Gastroesophageal sphincter (tissue), 3 donors: ENCODE data around the gene GGNBP2.

Source experiments
- CTCF ChIP-seq, 4 experiments: fragments of 200-600 bp in 2 of 4; fragments of 450-650 bp in 2 of 4; sonication (generic) in 1 of 4; IDR thresholded peaks; one replicate each; pipeline ENCODE4 v1.5.1; 2017 to 2019; ENCODE audit warnings: antibody characterized with exemption in 4 of 4, mild to moderate bottlenecking in 2 of 4, moderate library complexity in 2 of 4
- EP300 ChIP-seq: sonication (generic); formaldehyde crosslinking; IDR thresholded peaks from one replicate; pipeline ENCODE4 v1.6.1; 2017; ENCODE audit warnings: antibody characterized with exemption, mild to moderate bottlenecking
- POLR2A ChIP-seq, 2 donors: fragments of 450-650 bp; IDR thresholded peaks; one replicate each; pipeline ENCODE4 v1.6.1; 2017; ENCODE audit warnings: antibody characterized with exemption in 2 of 2, mild to moderate bottlenecking in 2 of 2, moderate library complexity in 1 of 2
- POLR2AphosphoS5 ChIP-seq: sonication (generic); formaldehyde crosslinking; IDR thresholded peaks from one replicate; pipeline ENCODE4 v1.6.1; 2017; ENCODE audit warnings: antibody characterized with exemption

DNA sequence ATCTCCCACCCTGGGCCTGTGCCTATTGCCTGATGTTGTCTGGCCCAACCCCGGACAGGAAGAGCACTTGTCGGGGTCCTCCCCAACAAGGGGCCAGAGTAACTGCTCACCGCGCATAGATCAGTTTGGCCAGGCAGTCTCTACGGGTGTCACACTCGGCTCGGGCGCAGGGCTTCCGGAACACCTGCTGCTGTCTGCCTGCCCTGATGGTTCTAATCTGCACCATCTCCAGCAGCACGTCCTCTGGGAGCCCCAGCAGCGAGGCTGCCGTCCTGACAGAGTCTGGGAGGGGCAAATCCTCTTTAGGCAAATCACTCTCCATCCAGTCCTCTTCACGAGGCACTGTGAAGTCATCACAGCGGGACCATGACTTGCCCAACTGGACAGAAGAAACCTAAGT is 34.1 kb upstream of the GGNBP2 start:
- TF ChIP-seq POLR2A (IDR thresholded peaks at IDR 0.05) = no peak
- TF ChIP-seq CTCF (IDR thresholded peaks at IDR 0.05) = no peak
- TF ChIP-seq POLR2AphosphoS5 = no peak
- no peak for TF ChIP-seq EP300
